ENCODE results near the gene CIZ1.

- TF ChIP-seq ZNF274 (IDR thresholded peaks at IDR 0.05; ENCODE audit: low read depth, low read length) (no peak), YY1 (IDR thresholded peaks at IDR 0.05; ENCODE audit: insufficient read depth, insufficient read length) (no peak), SUZ12 (IDR thresholded peaks at IDR 0.05; ENCODE audit: extremely low read depth, insufficient read depth, insufficient read length) (no peak)
These were observed 70.5 kb downstream of the CIZ1 start for GRCh38 chr9:128120741-128121465.
